ENCODE data around the gene RITA1. TPM values are rescaled to one million over a fixed set of nuclear protein-coding genes. Genes with fewer than 3 reads are reported as not detected.

RITA1 gene
- total and polyA plus RNA-seq, 2 donors (not counting 1 experiment from before 2014, with no cell fraction given) = 8.1 to 17.9 TPM

GRCh38 chr12:113164014-113164413 lies 21.5 kb upstream of the RITA1 start:
- H3K27me3 ChIP-seq (replicated peaks in 1 of 4; ENCODE audit: control extremely low read depth in 1 of 4, control insufficient read depth in 3 of 4, insufficient read depth in 4 of 4, low read length in 3 of 4) = no peaks in the 10 kb centered on the region
- DNase-seq (no peak), ATAC-seq (ENCODE audit: low read depth) (no peak)
- H3K27me3 Mint-ChIP-seq = no peaks in the 10 kb centered on the region
- H3K4me3 ChIP-seq (ENCODE audit: control extremely low read depth in 1 of 5, extremely low read depth in 1 of 5, insufficient read depth in 1 of 5, low read depth in 2 of 5, low read length in 4 of 5) = no peak overlapping the region
- TF ChIP-seq CTCF (IDR thresholded peaks at IDR 0.05) (no peak), EZH2 (IDR thresholded peaks at IDR 0.05; ENCODE audit: borderline replicate concordance, insufficient read depth, low read depth, low read length, poor library complexity, severe bottlenecking) (no peak)
- peaks cover 2% of the 10 kb centered on the region for H3K4me1 Mint-ChIP-seq
- no peaks in the 10 kb centered on the region for H3K9me3 ChIP-seq (ENCODE audit: control extremely low read depth in 1 of 3, control insufficient read depth in 2 of 3, insufficient read depth in 1 of 3, low read length in 2 of 3)
- WGBS (ENCODE audit: insufficient coverage) = 100% methylated on average over 12 of the region's 13 CpGs
- H3K79me2 ChIP-seq (ENCODE audit: control insufficient read depth, insufficient read depth, low read length) = no peaks in the 10 kb centered on the region
- H3K4me1 ChIP-seq (ENCODE audit: control insufficient read depth in 2 of 2, insufficient read depth in 2 of 2, low read length in 2 of 2) = no peaks in the 10 kb centered on the region
- H3K9me3 Mint-ChIP-seq (ENCODE audit: insufficient read depth) = no peaks in the 10 kb centered on the region
- no peak overlapping the region for H3K27ac ChIP-seq (ENCODE audit: low read length in 2 of 2)
- ChIA-PET POLR2A (no interaction called here), CTCF (interaction anchor here (4.9 kb wide), 1 partner anchor 10 kb away, joined by 28 read pairs; no protein-coding TSS in a partner anchor)
- peaks cover 1 to 90% of the 10 kb centered on the region in 2 experiments for H3K36me3 ChIP-seq (replicated peaks in 1 of 2; ENCODE audit: control extremely low read depth in 1 of 2, control insufficient read depth in 1 of 2, extremely low read depth in 1 of 2, insufficient read depth in 2 of 2, low read length in 1 of 2)
- no peak overlapping the region for H3K4me3 Mint-ChIP-seq
- intact Hi-C loops (cut with micrococcal nuclease) = no loop called here
- H3K27ac Mint-ChIP-seq = no peak overlapping the region
- H4K20me1 ChIP-seq (ENCODE audit: control insufficient read depth, insufficient read depth, low read length, poor library complexity, severe bottlenecking) = peaks cover 56% of the 10 kb centered on the region
- H2AFZ ChIP-seq (ENCODE audit: insufficient read depth, low read depth, low read length, poor library complexity, severe bottlenecking) = no peak overlapping the region
- H3K9ac ChIP-seq (ENCODE audit: low read length) = no peak overlapping the region
- no peak overlapping the region for H3K4me2 ChIP-seq (replicated peaks; ENCODE audit: low read depth, low read length, poor library complexity, severe bottlenecking)

GRCh38 chr12:113165521-113166450 lies 19.7 kb upstream of the RITA1 start:
- no peaks in the 10 kb centered on the region for H3K4me1 ChIP-seq (ENCODE audit: control insufficient read depth in 2 of 2, insufficient read depth in 2 of 2, low read length in 2 of 2)
- ChIA-PET CTCF (interaction anchor here (0.7 to 4.9 kb wide), 5 partner anchors 8 to 118 kb away, joined by 3 to 28 read pairs (median 5); no protein-coding TSS in a partner anchor), POLR2A (interaction anchor here (0.6 kb wide), 1 partner anchor 29 kb away, joined by 8 read pairs; no protein-coding TSS in a partner anchor)
- H3K4me1 Mint-ChIP-seq = peaks cover 4% of the 10 kb centered on the region
- 97% methylated on average over 26 of the region's 32 CpGs for WGBS (ENCODE audit: insufficient coverage)
- H3K27me3 ChIP-seq (replicated peaks in 1 of 4; ENCODE audit: control extremely low read depth in 1 of 4, control insufficient read depth in 3 of 4, insufficient read depth in 4 of 4, low read length in 3 of 4) = no peaks in the 10 kb centered on the region
- intact Hi-C loops (cut with micrococcal nuclease) = no loop called here
- no peak overlapping the region for H3K4me2 ChIP-seq (replicated peaks; ENCODE audit: low read depth, low read length, poor library complexity, severe bottlenecking)
- H3K27ac Mint-ChIP-seq = no peak overlapping the region
- peaks cover 55% of the 10 kb centered on the region for H4K20me1 ChIP-seq (ENCODE audit: control insufficient read depth, insufficient read depth, low read length, poor library complexity, severe bottlenecking)
- no peaks in the 10 kb centered on the region for H3K27me3 Mint-ChIP-seq
- no peak for DNase-seq
- no peak overlapping the region for H3K9ac ChIP-seq (ENCODE audit: low read length)
- H3K36me3 ChIP-seq (replicated peaks in 1 of 2; ENCODE audit: control extremely low read depth in 1 of 2, control insufficient read depth in 1 of 2, extremely low read depth in 1 of 2, insufficient read depth in 2 of 2, low read length in 1 of 2) = peaks cover 6 to 89% of the 10 kb centered on the region in 2 experiments
- no peak overlapping the region for H3K27ac ChIP-seq (ENCODE audit: low read length in 2 of 2)
- peaks cover 10% of the 10 kb centered on the region for H3K79me2 ChIP-seq (ENCODE audit: control insufficient read depth, insufficient read depth, low read length)
- ATAC-seq (ENCODE audit: low read depth) = no peak
- peaks cover 0 to 1% (median 0%) of the 10 kb centered on the region in 3 donors for H3K9me3 ChIP-seq (ENCODE audit: control extremely low read depth in 1 of 3, control insufficient read depth in 2 of 3, insufficient read depth in 1 of 3, low read length in 2 of 3)
- no peak overlapping the region for H2AFZ ChIP-seq (ENCODE audit: insufficient read depth, low read depth, low read length, poor library complexity, severe bottlenecking)
- no peak overlapping the region for H3K4me3 ChIP-seq (ENCODE audit: control extremely low read depth in 1 of 5, extremely low read depth in 1 of 5, insufficient read depth in 1 of 5, low read depth in 2 of 5, low read length in 4 of 5)
- H3K9me3 Mint-ChIP-seq (ENCODE audit: insufficient read depth) = no peaks in the 10 kb centered on the region
- H3K4me3 Mint-ChIP-seq = no peak overlapping the region
- TF ChIP-seq EZH2 (IDR thresholded peaks at IDR 0.05; ENCODE audit: borderline replicate concordance, insufficient read depth, low read depth, low read length, poor library complexity, severe bottlenecking) = no peak
- TF ChIP-seq CTCF (IDR thresholded peaks at IDR 0.05) = no peak
